OCI-LY7 (cell line): ENCODE data around the gene ADAMTS16.

ENCODE experiments used
- CTCF ChIP-seq: fragments of 200-600 bp; sonication (generic); conservative IDR thresholded peaks from 2 replicates; pipeline ENCODE4 v1.5.1; 2014; ENCODE audit warnings: mild to moderate bottlenecking, antibody characterized with exemption, low read length, moderate library complexity, mixed read lengths
- EZH2phosphoT487 ChIP-seq: fragments of 200-600 bp; sonication (generic); IDR thresholded peaks from 2 replicates; pipeline ENCODE4 v1.6.1; 2018; ENCODE audit warnings: low read depth, borderline replicate concordance, mild to moderate bottlenecking, mixed run types, antibody characterized with exemption, low read length, moderate library complexity, mixed read lengths

GRCh38 chr5:5195128-5195918, 55.2 kb downstream of the ADAMTS16 start:
- TF ChIP-seq CTCF (no peak), EZH2phosphoT487 (no peak)
